BLaER1 treated with 17β-estradiol and CSF1 and Interleukin-3, amounts not matched to agents 10 nM and 100 nM (cell line): ENCODE measurements around the gene PAQR7.

Experiments used
- H3K27ac ChIP-seq, 11 experiments: shearing (Covaris generic); formaldehyde crosslinking; 2 replicates each; pipeline ENCODE4 v1.8.1; 2022
- H3K27me3 ChIP-seq, 11 experiments: shearing (Covaris generic); formaldehyde crosslinking; 2 replicates each; pipeline ENCODE4 v1.8.1; 2022
- H3K36me3 ChIP-seq, 11 experiments: shearing (Covaris generic); formaldehyde crosslinking; 2 replicates each; pipeline ENCODE4 v1.8.1; 2022
- H3K4me1 ChIP-seq, 10 experiments: shearing (Covaris generic); formaldehyde crosslinking; 2 replicates each; pipeline ENCODE4 v1.8.1; 2022
- H3K4me2 ChIP-seq, 11 experiments: shearing (Covaris generic); formaldehyde crosslinking; 2 replicates each; pipeline ENCODE4 v1.8.1; 2022
- H3K4me3 ChIP-seq, 10 experiments: shearing (Covaris generic); formaldehyde crosslinking; 2 replicates each; pipeline ENCODE4 v1.8.1; 2022
- H3K9ac ChIP-seq, 11 experiments: shearing (Covaris generic); formaldehyde crosslinking; 2 replicates each; pipeline ENCODE4 v1.8.1; 2022
- H3K9me3 ChIP-seq, 11 experiments: shearing (Covaris generic); formaldehyde crosslinking; replicated peaks in 1 of 11; 2 replicates each; pipeline ENCODE4 v1.8.1; 2022
- H4K20me1 ChIP-seq, 11 experiments: shearing (Covaris generic); formaldehyde crosslinking; 2 replicates each; pipeline ENCODE4 v1.8.1; 2022
- Cebpa-rat ChIP-seq, 11 experiments: shearing (Covaris generic); IDR thresholded peaks; 2 replicates each; pipeline ENCODE4 v1.8.1; 2022

The PAQR7 gene, protein sequence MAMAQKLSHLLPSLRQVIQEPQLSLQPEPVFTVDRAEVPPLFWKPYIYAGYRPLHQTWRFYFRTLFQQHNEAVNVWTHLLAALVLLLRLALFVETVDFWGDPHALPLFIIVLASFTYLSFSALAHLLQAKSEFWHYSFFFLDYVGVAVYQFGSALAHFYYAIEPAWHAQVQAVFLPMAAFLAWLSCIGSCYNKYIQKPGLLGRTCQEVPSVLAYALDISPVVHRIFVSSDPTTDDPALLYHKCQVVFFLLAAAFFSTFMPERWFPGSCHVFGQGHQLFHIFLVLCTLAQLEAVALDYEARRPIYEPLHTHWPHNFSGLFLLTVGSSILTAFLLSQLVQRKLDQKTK

DNA sequence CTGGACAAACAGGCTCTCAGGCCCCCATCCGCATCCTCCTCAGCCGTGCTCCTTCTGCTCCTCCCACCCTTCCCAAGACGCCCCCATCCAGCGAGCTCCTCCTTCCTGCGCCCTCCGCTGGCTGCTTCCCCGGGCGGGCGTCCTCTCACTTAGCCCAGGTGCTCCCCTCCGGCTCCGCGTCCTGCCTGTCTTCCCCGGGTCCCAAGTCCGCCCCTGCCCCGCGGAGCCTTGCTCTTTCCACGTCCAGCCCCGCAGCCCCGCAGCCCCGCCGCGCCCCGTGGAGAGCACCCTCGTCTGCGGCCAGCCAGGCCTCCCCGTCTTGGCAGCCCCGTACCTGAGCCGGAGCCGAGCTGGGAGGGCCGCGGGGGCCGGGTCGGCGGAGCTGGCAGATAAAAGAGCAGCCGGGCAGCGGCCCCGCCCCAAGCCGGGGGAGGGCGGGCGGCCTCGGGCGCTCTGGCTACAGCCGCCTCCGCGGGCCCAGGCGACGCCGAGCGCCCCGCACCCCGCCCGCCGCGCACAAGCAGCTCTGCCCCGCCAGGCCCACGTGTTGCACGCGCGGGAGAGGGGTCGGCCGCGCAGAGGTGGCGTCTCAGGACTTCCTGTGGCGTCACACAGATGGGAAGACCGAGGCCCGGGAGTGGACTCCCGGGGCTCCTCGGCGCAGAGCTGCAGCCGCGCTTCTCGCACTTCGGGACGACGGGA is at the start of gene PAQR7:
Gene PAQR7 (minus strand): TSS at position 555 of the 702 bp plus-strand sequence. CDS start 11,869 bp downstream, outside the sequence.
- H3K4me1 ChIP-seq, result peaks cover 39 to 62% (median 49%) of the 10 kb centered on the region in 10 experiments
- no peaks in the 10 kb centered on the region for H3K9me3 ChIP-seq
- H3K4me2 ChIP-seq, result peak within 1 kb of the TSS; percentile 82 to 99 (median 94)
- H3K27me3 ChIP-seq, result peaks cover 0 to 26% (median 19%) of the 10 kb centered on the region in 11 experiments; a peak in 14 of 22 replicates
- peak within 1 kb of the TSS; percentile 65 to 79 (median 77) for H3K9ac ChIP-seq
- peaks cover 0 to 3% (median 0%) of the 10 kb centered on the region in 11 experiments; a peak in 2 of 22 replicates for H3K36me3 ChIP-seq
- H3K4me3 ChIP-seq, result peak within 1 kb of the TSS; percentile 55 to 71 (median 66)
- no peak for TF ChIP-seq Cebpa-rat (IDR thresholded peaks at IDR 0.05)
- peaks cover 0 to 3% (median 0%) of the 10 kb centered on the region in 11 experiments; a peak in 1 of 22 replicates for H4K20me1 ChIP-seq
- H3K27ac ChIP-seq, result peak within 1 kb of the TSS; percentile 1 to 72 (median 61); a peak in 20 of 22 replicates

DNA sequence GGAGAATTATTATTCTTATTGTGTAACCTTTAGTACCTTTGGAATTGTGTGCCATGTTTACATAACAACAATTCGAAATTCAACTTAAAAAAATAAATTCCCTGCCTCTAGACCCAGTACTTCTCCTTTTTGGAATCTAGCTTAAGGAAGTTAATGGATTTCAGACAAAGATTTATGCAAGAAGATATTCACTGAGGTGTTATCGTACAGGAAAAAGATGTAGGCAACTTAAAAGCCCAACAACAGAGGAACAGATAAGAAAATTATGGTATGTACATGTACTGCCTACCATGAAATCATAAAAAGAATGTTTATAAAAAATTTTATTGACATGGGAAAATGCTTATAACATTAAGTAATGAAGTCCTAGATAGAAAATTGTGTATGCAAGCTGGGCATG is 48.9 kb upstream of the PAQR7 start:
- Histone ChIP-seq H3K4me1 (peaks cover 15 to 40% (median 35%) of the 10 kb centered on the region in 10 experiments), H4K20me1 (peaks cover 0 to 10% (median 0%) of the 10 kb centered on the region in 11 experiments; a peak in 1 of 22 replicates), H3K27ac (no peak overlapping the region), H3K4me2 (0 out of 22 replicates have a peak overlapping the region, but pooled peaks of 1 of the 11 experiments have one; percentile 3), H3K9ac (no peak overlapping the region), H3K9me3 (peaks cover 0 to 8% (median 0%) of the 10 kb centered on the region in 11 experiments; a peak in 2 of 22 replicates), H3K4me3 (no peak overlapping the region), H3K36me3 (no peaks in the 10 kb centered on the region), H3K27me3 (peaks cover 29 to 56% (median 48%) of the 10 kb centered on the region in 11 experiments)
- no peak for TF ChIP-seq Cebpa-rat (IDR thresholded peaks at IDR 0.05)

DNA sequence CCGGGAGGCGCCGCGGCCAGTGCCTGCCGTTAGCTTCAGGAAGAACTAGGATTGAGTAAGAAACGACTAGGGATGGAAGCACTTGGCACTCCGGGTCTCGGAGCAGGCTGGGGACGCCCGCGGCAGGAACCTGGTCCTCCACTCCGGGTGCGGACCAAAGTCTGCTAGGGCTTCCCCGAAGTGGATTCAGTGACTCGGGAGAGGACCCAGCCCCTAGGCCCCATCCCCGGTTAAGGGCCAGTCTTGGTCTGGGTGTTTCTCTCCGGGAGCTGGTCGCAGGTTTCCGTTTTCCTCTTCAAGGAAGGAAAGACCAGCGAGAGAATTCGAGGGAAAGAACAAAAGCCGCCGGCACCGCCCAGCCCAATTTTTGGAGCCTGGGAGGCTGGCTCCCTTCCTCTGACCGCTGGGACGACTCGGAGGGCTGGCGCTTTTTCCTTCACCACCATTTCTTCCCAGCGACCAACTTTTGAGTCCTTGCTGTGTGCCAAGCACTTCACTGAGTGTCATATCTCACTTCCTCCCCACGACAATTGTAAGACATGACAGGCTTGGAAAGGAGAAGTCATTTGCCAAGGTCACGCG is 47.6 kb upstream of the PAQR7 start:
- H3K9ac ChIP-seq, result peak overlapping the region in 6 of 11 experiments; percentile 22 to 69 (median 51); a peak in 10 of 22 replicates
- H3K27me3 ChIP-seq, result peaks cover 29 to 56% (median 48%) of the 10 kb centered on the region in 11 experiments
- H3K27ac ChIP-seq, result peak overlapping the region in 4 of 11 experiments; percentile 4 to 59 (median 54); a peak in 7 of 22 replicates
- H3K4me3 ChIP-seq, result peak overlapping the region; percentile 38 to 68 (median 52)
- peaks cover 15 to 33% (median 25%) of the 10 kb centered on the region in 10 experiments for H3K4me1 ChIP-seq
- peak overlapping the region; percentile 64 to 93 (median 78) for H3K4me2 ChIP-seq
- peaks cover 0 to 10% (median 0%) of the 10 kb centered on the region in 11 experiments; a peak in 1 of 22 replicates for H4K20me1 ChIP-seq
- TF ChIP-seq Cebpa-rat (IDR thresholded peaks at IDR 0.05), result no peak
- H3K9me3 ChIP-seq, result peaks cover 0 to 8% (median 0%) of the 10 kb centered on the region in 11 experiments; a peak in 2 of 22 replicates
- H3K36me3 ChIP-seq, result no peaks in the 10 kb centered on the region

GRCh38 chr1:25922056-25922970 is 46.8 kb upstream of the PAQR7 start:
- Histone ChIP-seq H3K36me3 (no peaks in the 10 kb centered on the region), H3K27me3 (peaks cover 29 to 56% (median 48%) of the 10 kb centered on the region in 11 experiments), H4K20me1 (peaks cover 0 to 10% (median 0%) of the 10 kb centered on the region in 11 experiments; a peak in 1 of 22 replicates), H3K4me1 (peaks cover 15 to 30% (median 20%) of the 10 kb centered on the region in 10 experiments), H3K4me2 (peak overlapping the region; percentile 64 to 93 (median 78)), H3K4me3 (peak overlapping the region; percentile 38 to 68 (median 52)), H3K9me3 (peaks cover 0 to 8% (median 0%) of the 10 kb centered on the region in 11 experiments; a peak in 2 of 22 replicates), H3K27ac (peak overlapping the region in 3 of 11 experiments; percentile 4 to 59 (median 56); a peak in 7 of 22 replicates), H3K9ac (peak overlapping the region in 6 of 11 experiments; percentile 4 to 69 (median 51); a peak in 10 of 22 replicates)
- TF ChIP-seq Cebpa-rat (IDR thresholded peaks at IDR 0.05), result no peak

GRCh38 chr1:25918615-25919014 is 43.1 kb upstream of the PAQR7 start:
- no peak for TF ChIP-seq Cebpa-rat (IDR thresholded peaks at IDR 0.05)
- H3K9me3 ChIP-seq, result peaks cover 0 to 8% (median 0%) of the 10 kb centered on the region in 11 experiments; a peak in 2 of 22 replicates
- peaks cover 25 to 38% (median 34%) of the 10 kb centered on the region in 11 experiments for H3K27me3 ChIP-seq

DNA sequence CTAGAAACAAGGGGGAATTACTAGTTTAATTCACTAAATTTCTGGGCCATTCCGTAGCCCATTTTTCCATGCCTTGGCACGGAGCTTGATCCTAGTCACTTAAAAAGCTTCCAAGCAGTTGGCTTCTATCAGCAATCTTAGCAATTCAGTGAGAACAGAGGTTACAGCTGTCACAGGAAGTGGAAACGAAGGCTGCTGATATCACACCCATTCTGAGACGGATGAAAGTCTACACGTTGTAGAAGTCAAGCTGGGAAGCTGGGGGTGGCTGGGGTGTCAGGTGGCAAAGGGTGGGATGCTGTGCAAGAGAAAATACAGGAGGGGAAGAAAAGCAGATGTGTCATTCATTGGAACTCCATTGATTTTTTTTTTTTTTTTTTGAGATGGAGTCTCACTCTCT is 42.5 kb upstream of the PAQR7 start:
- Histone ChIP-seq H3K4me1 (peaks cover 0 to 17% (median 9%) of the 10 kb centered on the region in 10 experiments; a peak in 17 of 20 replicates), H3K27me3 (peaks cover 19 to 32% (median 28%) of the 10 kb centered on the region in 11 experiments), H3K9ac (no peak overlapping the region), H3K4me2 (0 out of 22 replicates have a peak overlapping the region, but pooled peaks of 2 of the 11 experiments have one; percentile 7 to 21), H3K36me3 (no peaks in the 10 kb centered on the region), H3K27ac (no peak overlapping the region), H4K20me1 (peaks cover 0 to 8% (median 0%) of the 10 kb centered on the region in 11 experiments; a peak in 1 of 22 replicates), H3K9me3 (peaks cover 0 to 8% (median 0%) of the 10 kb centered on the region in 11 experiments; a peak in 2 of 22 replicates), H3K4me3 (no peak overlapping the region)
- no peak for TF ChIP-seq Cebpa-rat (IDR thresholded peaks at IDR 0.05)

More at GRCh38 chr1:25918615-25919014, 43.1 kb upstream of the PAQR7 start:
- Histone ChIP-seq H4K20me1 (peaks cover 0 to 10% (median 0%) of the 10 kb centered on the region in 11 experiments; a peak in 1 of 22 replicates), H3K27ac (no peak overlapping the region), H3K4me3 (no peak overlapping the region), H3K36me3 (no peaks in the 10 kb centered on the region), H3K4me1 (peaks cover 5 to 22% (median 11%) of the 10 kb centered on the region in 10 experiments), H3K9ac (no peak overlapping the region), H3K4me2 (no peak overlapping the region)

DNA sequence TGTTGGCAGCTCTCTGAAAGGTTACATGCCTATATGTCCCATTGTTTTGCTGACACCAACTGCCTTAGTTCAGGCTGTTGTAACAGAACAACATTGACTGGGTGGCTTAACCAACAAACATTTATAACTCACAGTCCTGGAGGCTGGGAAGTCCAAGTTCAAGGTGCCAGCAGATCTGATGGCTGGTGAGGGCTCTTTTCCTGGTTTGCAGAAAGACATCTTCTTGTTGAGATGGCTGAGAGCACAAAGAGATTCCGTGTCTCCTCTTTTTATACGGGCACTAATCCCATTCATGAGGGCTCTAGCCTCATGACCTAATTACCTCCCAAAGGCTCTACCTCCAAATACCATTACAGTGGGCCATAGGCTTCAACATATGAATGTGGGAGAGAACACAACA is 41.0 kb upstream of the PAQR7 start:
- Histone ChIP-seq H3K4me2 (no peak overlapping the region), H3K4me1 (peaks cover 0 to 8% (median 0%) of the 10 kb centered on the region in 10 experiments; a peak in 2 of 20 replicates), H3K36me3 (no peaks in the 10 kb centered on the region), H4K20me1 (no peaks in the 10 kb centered on the region), H3K9ac (no peak overlapping the region), H3K4me3 (no peak overlapping the region), H3K27ac (no peak overlapping the region), H3K9me3 (no peaks in the 10 kb centered on the region), H3K27me3 (peaks cover 4 to 16% (median 12%) of the 10 kb centered on the region in 11 experiments; a peak in 21 of 22 replicates)
- no peak for TF ChIP-seq Cebpa-rat (IDR thresholded peaks at IDR 0.05)
